ENCODE data around the gene STS. TPM values are rescaled to one million over a fixed set of nuclear protein-coding genes. Genes with fewer than 3 reads are reported as not detected.
"Not testable (repeated sequence)": the region's sequence is repeated elsewhere in the genome, so short reads cannot be mapped to it uniquely, and the experiment has no call there.

Gene STS
- total and polyA plus RNA-seq, 2 donors (not counting 3 experiments of a cell fraction or from before 2014, with no cell fraction given), result 2.1 to 4.9 TPM

GRCh38 chrX:7170898-7171297 is 23.4 kb downstream of the STS start:
- Histone ChIP-seq H3K9ac (replicated peaks; ENCODE audit: extremely low read depth, insufficient read depth, low read length) (no peak overlapping the region), H3K79me2 (ENCODE audit: control insufficient read depth, insufficient read depth, low read length) (no peaks in the 10 kb centered on the region), H3K4me2 (ENCODE audit: insufficient read depth, low read length) (no peak overlapping the region), H3K4me1 (ENCODE audit: control insufficient read depth, extremely low read depth, insufficient read depth, low read length) (no peaks in the 10 kb centered on the region), H3K9me1 (replicated peaks; ENCODE audit: control insufficient read depth, extremely low read depth, insufficient read depth, low read length) (no peaks in the 10 kb centered on the region), H4K20me1 (replicated peaks; ENCODE audit: control insufficient read depth, extremely low read depth, insufficient read depth, low read length) (no peaks in the 10 kb centered on the region), H3K9me3 (replicated peaks; ENCODE audit: control insufficient read depth, insufficient read depth, low read length) (no peaks in the 10 kb centered on the region), H3K27ac (ENCODE audit: insufficient read depth, low read depth, low read length) (no peak overlapping the region), H3K36me3 (ENCODE audit: control insufficient read depth in 2 of 2, extremely low read depth in 1 of 2, insufficient read depth in 2 of 2, low read length in 2 of 2) (no peaks in the 10 kb centered on the region), H2AFZ (ENCODE audit: low read depth, low read length) (no peak overlapping the region), H3K27me3 (ENCODE audit: control insufficient read depth in 2 of 2, insufficient read depth in 2 of 2, low read length in 2 of 2) (no peaks in the 10 kb centered on the region), H3K4me3 (replicated peaks in 1 of 3; ENCODE audit: insufficient read depth in 1 of 3, low read depth in 1 of 3, low read length in 3 of 3) (no peak overlapping the region)
- FAIRE-seq, result peak; percentile 26
- DNase-seq (ENCODE audit: low read depth, low spot score), result peak; percentile 10
- BruUV-seq (replicated peaks), result no TSS peak
- TF ChIP-seq FOS (IDR thresholded peaks at IDR 0.05; ENCODE audit: borderline replicate concordance, insufficient read depth, low read length), result peak; percentile 57
- TF ChIP-seq MAX (IDR thresholded peaks at IDR 0.05; ENCODE audit: insufficient read depth, insufficient read length), result no peak
- TF ChIP-seq CTCF (IDR thresholded peaks at IDR 0.05; ENCODE audit: extremely low read depth in 1 of 2, insufficient read depth in 1 of 2, low read depth in 1 of 2, low read length in 2 of 2), result peak; percentile 22 to 37
- no peak for TF ChIP-seq MYC (IDR thresholded peaks at IDR 0.05; ENCODE audit: low read depth, low read length)
- no peak for TF ChIP-seq POLR2AphosphoS5 (IDR thresholded peaks at IDR 0.05; ENCODE audit: insufficient read depth, low read depth, low read length)
- TF ChIP-seq GATA2 (IDR thresholded peaks at IDR 0.05; ENCODE audit: insufficient read depth, insufficient read length, low read depth, low read length), result no peak
- TF ChIP-seq JUN (IDR thresholded peaks at IDR 0.05; ENCODE audit: borderline replicate concordance, insufficient read depth, insufficient read length, low read depth), result no peak
- no peak for TF ChIP-seq POLR2A (IDR thresholded peaks at IDR 0.05; ENCODE audit: low read depth, low read length)
- no peak for TF ChIP-seq EZH2 (IDR thresholded peaks at IDR 0.05; ENCODE audit: borderline replicate concordance, low read depth, low read length, severe bottlenecking)
- dilution Hi-C loops (cut with MboI; ENCODE audit: extremely low pct_ligation_motif_present, low sequenced_read_pairs), result no loop called here
- intact Hi-C loops (cut with micrococcal nuclease), result loop anchor here (1.0 kb wide), 1 partner anchor 39 kb away; no protein-coding TSS in a partner anchor
- ChIA-PET POLR2A (no interaction called here), CTCF (interaction anchor here (0.6 to 0.9 kb wide), 3 partner anchors 11 to 39 kb away, joined by 3 to 4 read pairs (median 3); no protein-coding TSS in a partner anchor)

- FAIRE-seq; H4K20me1 ChIP-seq (replicated peaks; ENCODE audit: control insufficient read depth, extremely low read depth, insufficient read depth, low read length); H3K4me3 ChIP-seq (replicated peaks in 1 of 3; ENCODE audit: insufficient read depth in 1 of 3, low read depth in 1 of 3, low read length in 3 of 3); H3K79me2 ChIP-seq (ENCODE audit: control insufficient read depth, insufficient read depth, low read length); H3K27me3 ChIP-seq (ENCODE audit: control insufficient read depth in 2 of 2, insufficient read depth in 2 of 2, low read length in 2 of 2); BruUV-seq (replicated peaks); intact Hi-C loops (cut with micrococcal nuclease); H3K27ac ChIP-seq (ENCODE audit: insufficient read depth, low read depth, low read length); H2AFZ ChIP-seq (ENCODE audit: low read depth, low read length); DNase-seq (ENCODE audit: low read depth, low spot score); CTCF ChIA-PET; H3K9ac ChIP-seq (replicated peaks; ENCODE audit: extremely low read depth, insufficient read depth, low read length); H3K4me1 ChIP-seq (ENCODE audit: control insufficient read depth, extremely low read depth, insufficient read depth, low read length); H3K36me3 ChIP-seq (ENCODE audit: control insufficient read depth in 2 of 2, extremely low read depth in 1 of 2, insufficient read depth in 2 of 2, low read length in 2 of 2); POLR2A ChIA-PET; H3K9me1 ChIP-seq (replicated peaks; ENCODE audit: control insufficient read depth, extremely low read depth, insufficient read depth, low read length); H3K9me3 ChIP-seq (replicated peaks; ENCODE audit: control insufficient read depth, insufficient read depth, low read length); dilution Hi-C loops (cut with MboI; ENCODE audit: extremely low pct_ligation_motif_present, low sequenced_read_pairs); H3K4me2 ChIP-seq (ENCODE audit: insufficient read depth, low read length): not testable (repeated sequence)
These were observed 31.3 kb downstream of the STS start for GRCh38 chrX:7178859-7179258.
